GM19025 (cell line): ENCODE measurements around the gene HECTD2.
"Not testable (repeated sequence)": the region's sequence is repeated elsewhere in the genome, so short reads cannot be mapped to it uniquely, and the experiment has no call there.

Experiments used
- ATAC-seq: cut with Tn5 transposase; IDR thresholded peaks from one replicate; pipeline ENCODE4 v1.9.1; 2021; ENCODE audit warnings: mild to moderate bottlenecking, low read depth, moderate library complexity; ENCODE audit not compliant: unreplicated experiment

HECTD2 gene

DNA sequence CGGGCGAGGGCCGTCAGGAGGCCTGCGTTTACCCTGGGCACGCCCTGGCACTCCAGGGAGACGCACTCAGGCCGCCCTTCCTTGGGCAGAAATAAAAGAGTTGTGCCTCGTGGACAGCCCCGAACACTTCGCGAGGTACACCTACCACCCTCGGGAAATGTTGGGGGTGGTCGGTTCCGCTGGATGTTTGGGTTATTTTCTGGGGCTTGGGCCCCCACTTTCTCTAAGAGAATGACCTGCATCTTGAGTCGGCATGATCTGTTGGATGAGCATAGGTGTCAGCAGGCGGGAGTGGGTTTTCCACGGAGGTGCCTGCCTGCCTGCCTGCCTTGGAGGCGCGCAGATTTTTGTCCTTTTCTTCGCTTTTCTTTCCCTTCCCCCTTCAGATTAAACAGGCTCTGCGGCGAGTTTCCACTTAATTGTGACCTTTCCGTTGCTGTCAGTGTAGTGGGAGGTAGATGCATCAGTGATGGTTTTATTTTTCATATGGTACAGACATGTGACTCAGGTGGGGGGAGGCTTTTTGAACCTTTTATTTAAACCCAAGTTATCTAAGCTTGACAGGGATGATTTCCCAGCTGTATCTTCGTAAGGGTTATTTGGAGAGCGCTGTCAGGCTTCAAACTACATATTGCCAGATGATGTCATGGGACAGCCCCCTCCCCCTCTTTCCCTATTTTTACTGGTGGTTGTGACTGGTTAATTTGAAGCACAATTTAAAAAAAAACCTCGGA, 661 bp downstream of the HECTD2 start:
- ATAC-seq, result no peak

DNA sequence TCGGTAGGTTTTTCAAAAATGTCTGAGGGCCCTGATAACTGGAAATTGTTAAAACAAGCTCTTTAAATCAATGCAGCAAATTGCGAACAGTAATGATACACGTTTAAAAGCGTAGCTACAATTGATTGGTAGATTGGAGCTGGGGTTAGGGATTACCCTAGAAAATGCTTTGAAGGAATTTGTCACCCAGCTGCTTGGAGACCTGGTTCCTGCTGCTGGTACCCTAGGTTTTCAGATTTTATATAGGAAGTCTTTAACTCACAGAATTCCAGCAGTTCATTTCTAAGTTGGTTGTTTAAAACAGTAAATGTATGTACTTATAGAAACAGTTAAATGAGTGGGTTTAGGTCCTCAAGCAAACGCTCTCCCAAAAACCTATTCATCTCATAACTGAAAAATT, 1.5 kb downstream of the HECTD2 start:
- ATAC-seq, result no peak

DNA sequence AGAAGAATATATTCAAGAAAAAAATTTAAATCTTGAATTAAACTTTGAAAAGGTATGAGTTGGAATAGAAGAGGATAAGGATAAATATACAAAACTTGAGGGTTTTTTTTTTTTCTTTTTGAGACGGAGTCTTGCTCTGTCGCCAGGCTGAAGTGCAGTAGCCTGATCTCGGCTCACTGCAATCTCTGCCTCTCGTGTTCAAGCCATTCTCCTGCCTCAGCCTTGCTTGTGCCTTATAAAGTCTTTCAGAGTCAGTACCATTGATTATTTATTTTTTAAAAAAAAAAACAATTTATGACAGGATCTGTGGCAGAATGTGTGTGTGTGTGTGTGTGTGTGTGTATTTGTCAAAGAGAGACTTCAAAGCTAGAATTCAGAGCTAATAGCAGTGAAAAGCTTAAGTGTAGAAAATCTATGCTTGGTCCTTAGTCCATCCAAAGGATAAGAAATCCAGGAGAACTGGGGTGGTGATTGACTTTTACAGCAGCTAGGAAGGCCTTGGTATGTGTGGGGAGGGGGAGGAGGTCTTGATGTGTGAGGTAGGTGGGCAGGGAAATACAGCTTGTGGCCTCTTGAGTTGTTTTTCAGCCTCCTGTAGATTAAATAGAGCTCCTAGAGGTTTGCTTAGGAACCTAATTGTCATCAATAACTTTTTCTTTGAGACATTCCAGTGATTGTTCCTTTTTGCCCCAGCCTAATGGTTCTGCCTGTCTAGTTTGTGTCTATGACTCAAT, 2.4 kb downstream of the HECTD2 start:
- no peak for ATAC-seq

DNA sequence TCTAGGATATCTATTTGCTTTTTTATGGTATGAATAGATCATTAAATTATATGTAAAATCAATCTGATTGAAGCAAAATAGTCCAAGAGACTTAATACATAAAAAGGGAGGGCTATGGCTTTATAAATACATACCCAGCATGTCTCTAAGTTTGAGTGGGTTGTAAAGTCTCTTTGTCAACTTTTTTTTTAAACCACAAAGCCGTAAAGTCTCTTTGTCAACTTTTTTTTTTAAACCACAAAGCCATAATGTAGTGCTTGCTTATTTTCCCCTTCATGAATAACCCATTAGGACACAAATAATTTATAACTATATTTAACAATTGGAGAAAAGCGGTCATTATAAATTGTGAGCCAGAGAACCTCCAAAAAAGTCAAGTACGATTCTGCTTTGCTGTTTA, 5.7 kb downstream of the HECTD2 start:
- ATAC-seq, result no peak

DNA sequence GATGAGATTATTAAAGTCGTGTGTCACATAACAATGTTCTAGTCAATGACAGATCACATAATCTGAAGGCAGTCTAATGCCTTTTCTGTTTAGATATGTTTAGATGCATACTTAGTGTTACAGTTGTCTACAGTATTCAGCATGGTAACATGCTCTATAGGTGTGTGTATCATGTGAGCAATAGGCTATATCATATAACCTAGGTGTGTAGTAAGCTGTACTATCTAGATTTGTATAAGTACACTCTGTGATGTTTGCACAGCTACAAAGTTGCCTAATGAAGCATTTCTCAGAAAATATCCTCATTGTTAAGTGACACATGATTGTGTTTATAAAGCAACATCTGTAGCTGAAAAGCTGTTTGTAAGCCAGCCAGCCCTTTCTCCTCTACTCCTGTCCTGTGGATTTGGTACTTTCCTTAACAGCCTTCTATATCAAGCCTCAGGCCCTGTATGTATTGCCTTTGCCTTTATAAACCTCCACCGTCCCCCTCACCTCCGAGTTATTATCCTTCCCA, 6.3 kb downstream of the HECTD2 start:
- no peak for ATAC-seq

DNA sequence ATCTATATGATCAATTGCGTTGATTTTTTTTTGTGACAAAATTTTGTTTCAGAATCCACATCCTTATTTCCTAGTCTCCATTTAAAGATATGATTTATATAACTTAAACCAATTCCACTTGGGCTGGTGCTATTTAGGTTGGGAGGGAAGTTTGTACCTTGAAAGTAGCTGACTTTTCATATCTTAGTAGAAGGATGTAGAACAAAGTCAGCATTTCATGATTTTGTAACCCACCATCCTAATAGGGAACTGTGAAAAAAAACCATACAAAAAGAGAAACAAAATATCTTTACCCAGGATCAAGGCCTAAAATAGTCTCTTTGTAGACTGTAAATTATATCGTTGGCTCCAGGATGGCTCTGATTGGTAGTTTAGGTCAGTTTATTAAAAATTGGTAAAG, 8.3 kb downstream of the HECTD2 start:
- no peak for ATAC-seq

DNA sequence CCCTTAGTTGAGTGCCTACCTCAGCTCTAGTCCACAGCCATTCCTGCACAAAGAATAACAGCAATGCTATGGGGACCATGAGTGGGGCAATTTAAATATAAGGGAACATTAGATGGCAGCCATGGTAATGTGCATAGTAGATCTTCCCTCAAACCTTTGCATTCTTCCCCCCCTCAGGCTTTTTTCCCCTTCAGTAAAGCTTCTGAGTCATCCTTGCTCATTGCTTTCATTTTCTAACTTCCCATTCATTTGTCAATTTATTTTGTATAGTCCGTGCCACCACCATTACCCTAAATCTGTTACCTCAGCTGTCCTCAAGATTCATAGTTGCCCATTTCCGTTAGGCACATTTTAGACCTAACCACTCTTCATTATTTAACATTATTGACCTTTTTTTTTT, 10.7 kb downstream of the HECTD2 start:
- ATAC-seq, result no peak

DNA sequence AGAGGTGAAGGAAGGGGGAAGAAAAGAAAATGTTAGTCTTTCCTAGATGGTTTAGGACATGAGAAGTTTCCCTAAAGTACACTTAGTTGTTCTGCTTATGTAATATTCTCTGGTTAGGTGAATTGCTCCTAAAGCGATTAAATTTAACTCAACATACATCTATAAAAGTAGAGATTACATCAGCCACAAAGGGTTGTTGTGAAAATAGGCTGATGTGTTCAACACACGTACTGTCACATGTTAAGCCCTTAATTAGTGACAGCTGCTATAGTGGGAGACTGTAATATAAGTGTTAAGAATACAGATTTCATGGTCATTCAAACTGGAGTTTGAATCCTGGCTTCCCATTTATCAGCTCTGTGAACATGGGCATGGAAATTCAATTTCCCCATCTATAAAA, 12.8 kb downstream of the HECTD2 start:
- no peak for ATAC-seq

DNA sequence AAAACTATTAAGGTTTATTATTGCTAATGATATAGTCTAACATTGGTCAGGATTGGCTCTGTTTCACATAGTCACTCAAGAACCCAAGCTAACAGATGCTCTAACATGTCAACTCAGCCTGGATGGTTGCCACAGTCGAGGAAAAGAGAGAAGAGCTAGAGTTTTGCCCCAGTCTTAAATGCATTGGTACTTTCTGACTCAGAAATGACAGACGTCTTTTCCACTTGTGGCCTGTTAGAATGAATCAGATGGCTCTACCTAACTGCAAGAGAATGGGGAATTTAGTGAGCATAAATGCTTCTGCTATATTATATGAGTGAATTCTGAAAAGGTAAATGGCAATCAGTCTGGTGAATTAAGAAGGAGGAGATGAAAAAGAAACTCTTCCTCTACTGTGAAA, 13.9 kb downstream of the HECTD2 start:
- ATAC-seq, result no peak

DNA sequence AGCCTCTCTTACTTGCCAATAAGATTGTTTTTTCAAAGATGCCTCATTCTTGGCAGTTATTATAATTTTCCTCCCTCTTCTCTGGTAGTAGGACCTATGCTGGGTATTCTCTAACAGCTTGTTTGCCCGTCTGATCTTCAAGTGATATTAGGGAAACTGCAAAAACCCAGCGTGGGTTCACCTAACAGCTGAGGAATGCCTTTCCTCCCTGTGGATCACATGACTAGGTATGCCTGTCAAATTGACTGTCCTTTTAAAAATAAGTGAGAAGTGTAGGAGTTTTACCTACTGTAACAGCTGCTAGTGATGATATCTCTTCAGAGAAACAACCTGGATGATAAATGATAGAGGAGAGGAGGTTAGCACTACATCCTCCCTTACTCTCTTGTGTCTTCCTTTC, 22.0 kb downstream of the HECTD2 start:
- ATAC-seq, result no peak

DNA sequence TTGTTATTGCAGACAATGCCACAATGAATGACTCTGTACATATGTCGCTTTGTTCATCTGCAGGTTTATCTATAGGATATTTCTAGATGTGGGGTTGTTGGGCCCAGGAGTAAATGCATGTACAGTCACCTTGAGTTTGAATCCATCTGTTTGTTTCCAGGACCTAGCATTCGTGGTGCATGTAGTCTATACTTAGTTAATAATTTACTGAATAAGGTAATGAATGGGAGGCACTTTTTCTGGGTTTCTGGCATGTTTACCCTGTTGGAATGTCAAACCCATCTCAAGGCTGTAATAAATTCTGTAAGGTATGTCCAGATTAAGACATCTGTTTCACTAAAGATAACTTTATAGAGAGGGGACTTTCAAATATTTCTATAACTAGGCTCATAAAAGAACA, 23.5 kb downstream of the HECTD2 start:
- ATAC-seq, result no peak

DNA sequence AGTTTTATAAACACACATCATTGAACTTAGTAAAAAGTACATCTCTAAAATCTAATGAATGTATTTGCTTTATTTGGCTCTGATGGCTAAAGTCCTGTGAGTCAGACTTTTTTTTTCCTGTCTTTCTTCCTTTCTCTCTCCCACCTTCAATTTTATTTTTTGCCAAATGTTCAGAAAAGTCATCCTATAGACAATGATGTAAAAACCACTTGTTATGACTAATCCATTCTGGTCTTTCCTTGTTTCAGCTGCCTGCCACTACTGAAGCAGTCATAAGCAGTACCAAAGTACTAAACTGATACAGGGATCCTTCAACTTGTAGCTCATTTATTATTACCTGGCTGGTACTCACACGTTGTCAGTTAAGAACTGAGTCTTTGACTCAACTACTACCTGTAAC, 23.9 kb downstream of the HECTD2 start:
- no peak for ATAC-seq

DNA sequence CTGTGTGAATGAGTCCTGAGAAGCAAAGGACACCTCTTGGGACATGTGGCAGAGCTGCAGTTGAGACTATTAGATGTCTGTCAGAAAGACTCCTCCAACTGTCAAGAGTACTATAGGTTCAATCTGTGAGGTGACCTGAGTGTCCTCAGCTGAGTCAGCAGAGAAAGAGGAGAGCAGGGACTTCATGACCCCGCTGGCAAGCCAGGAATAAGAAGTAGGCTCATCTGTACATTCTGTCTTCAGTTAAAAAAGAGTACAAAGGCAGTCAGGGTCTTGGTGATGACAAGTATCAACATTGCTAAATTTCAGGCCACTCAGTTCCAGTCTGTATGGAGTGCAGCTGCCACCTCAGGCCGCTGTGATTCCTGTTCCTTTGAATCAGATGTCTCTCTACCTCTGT, 25.1 kb downstream of the HECTD2 start:
- no peak for ATAC-seq

DNA sequence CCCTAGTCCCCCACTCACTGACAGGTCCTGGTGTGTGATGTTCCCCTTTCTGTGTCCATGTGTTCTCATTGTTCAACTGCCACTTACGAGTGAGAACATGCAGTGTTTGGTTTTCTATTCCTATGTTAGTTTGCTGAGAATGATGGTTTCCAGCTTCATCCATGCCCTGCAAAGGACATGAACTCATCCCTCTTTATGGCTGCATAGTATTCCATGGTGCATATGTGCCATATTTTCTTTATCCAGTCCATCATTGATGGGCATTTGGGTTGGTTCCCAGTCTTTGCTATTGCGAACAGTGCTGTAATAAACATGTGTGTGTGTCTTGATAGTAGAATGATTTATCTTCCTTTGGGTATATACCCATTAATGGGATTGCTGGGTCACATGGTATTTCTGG, 28.1 kb downstream of the HECTD2 start:
- ATAC-seq, result not testable (repeated sequence)

DNA sequence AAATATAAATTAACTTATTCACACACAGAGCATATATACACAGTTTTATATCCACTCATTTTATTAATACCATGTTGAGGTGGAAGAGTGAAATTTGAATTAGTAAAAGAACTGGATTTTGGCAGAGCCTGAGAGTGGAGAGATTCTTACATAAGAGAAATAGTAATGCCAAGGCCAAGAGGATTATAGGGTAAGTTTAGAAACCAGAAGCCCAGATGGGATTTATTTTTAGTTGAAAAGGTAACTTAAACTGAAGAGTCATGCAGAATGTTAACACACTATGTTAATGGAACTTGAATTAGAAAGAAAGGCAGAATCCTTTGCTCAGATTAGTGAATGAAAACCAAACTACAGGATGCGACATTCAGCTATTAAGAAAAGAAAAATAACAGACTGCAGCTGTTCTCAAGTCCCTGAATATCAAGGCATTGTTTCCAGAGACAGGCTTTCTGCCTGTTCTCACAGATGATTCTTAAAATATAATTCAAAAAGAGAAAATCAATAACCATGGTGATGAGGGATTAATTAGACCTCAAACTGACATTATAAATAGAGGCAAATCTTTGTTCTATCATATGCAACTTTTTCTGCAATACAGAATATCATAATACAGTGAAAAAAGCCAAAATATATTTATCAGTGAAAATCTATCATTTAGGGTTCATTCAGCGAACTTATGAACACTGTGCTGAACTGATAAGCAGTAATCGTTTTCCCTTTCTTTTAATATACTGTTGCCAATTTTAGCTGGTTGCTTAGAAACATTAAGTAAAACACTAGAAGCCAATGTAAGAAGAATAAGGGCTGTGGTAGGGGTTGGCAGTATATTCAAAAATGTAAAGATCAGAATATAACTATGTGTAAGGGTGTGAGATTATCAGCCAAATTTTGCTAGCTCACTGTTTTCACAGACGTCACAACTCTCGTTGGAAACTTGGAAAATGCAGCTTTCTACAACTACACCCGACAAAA, 34.4 kb downstream of the HECTD2 start:
- no peak for ATAC-seq

DNA sequence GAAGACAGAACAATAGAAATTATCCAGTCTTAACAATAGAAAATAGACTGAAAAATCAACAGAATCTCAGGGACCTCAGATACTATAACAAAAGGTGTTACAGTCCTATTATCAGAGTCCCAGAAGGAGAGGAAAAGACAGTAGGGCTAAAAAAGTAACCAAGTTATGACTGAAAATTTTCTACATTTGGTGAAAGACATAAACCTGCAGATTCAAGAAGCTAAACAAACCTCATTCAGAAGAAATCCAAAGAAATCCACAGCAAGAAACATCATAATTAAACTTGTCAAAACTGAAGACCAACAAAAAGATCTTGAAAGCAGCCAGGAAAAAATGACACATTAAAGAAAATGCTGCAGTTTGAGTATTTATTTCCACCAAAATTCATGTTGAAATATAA, 41.9 kb downstream of the HECTD2 start:
- ATAC-seq, result no peak

DNA sequence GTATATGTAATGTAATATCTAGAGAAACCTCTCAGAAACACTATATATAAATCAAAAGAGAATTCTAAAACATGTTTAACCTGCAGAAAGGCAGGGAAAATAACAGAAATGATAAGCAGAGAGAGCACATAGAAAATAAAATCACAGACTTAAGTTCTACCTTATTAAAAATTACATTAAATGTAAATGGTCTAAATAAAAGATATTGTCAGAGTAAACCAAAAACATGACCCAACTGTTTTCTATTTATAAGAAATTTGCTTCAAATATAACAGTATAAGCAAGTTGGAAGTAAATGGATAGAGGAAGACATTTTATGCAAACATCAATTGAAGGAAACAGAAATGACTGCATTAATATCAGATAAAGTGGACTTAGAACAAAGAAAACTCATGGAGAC, 43.4 kb downstream of the HECTD2 start:
- no peak for ATAC-seq

DNA sequence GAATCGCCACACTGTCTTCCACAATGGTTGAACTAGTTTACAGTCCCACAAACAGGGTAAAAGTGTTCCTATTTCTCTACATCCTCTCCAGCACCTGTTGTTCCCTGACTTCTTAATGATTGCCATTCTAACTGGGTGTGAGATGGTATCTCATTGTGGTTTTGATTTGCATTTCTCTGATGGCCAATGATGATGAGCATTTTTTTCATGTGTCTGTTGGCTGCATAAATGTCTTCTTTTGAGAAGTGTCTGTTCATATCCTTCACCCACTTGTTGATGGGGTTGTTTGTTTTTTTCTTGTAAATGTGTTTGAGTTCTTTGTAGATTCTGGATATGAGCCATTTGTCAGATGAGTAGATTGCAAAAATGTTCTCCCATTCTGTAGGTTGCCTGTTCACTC, 45.0 kb downstream of the HECTD2 start:
- ATAC-seq, result not testable (repeated sequence)

DNA sequence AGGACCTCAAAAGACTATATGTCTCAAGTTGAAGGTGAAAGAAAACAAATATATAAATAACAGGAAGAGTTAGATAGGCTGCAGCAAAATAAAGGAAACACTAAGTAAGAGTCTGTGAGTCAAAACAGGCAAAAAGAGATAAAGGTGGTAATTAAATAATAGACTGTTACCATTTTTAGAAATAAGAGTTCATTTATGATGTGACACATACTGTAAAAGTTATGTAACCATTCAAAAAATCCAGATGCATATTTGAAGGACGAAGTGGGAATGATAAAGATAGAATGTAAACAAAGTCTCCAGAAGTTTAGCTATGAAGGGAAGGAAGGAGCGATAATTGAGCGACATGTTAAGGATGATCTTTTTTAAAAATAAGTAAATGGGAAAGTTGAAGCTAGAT, 50.5 kb downstream of the HECTD2 start:
- no peak for ATAC-seq

DNA sequence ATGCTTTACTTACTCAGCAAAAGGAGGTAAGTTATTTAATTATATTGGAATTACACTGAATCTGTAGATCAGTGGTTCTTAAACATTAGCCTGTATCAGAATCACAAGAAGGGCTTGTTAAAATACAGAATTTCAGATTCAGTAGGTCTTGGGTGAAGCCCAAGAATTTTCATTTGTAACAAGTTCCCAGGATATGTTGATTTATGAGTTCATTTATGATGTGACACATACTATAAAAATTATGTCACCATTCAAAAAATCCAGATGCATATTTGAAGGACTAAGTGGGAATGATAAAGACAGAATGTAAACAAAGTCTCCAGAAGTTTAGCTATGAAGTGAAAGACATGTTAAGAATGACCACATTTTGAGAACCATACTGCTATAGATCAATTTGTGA, 52.3 kb downstream of the HECTD2 start:
- ATAC-seq, result no peak

DNA sequence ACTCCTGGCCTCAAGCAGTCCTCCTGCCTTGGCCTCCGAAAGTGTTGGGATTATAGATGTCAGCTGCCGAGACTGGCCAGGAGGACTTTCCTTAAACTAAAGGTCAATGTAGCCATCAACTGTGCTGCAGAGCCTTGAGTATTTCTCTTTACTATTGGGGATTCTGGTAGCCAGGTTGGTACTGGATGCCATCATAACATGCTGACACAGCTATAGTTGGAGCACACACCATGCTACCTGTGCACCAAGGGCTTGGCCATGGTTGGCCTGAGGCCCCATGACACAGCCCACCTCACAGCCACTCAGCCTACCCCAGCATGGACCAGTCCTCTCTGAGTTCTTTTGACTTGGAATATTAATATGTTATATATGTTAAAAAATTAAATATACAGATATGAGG, 54.4 kb downstream of the HECTD2 start:
- no peak for ATAC-seq
